ENCODE data around the gene IL17RA. TPM values are rescaled to one million over a fixed set of nuclear protein-coding genes. Genes with fewer than 3 reads are reported as not detected.

The IL17RA gene
- total and polyA plus RNA-seq, 2 donors from 2014 or later, result 4.2 to 26.8 TPM

- H3K36me3 ChIP-seq (ENCODE audit: control insufficient read depth in 2 of 3, insufficient read depth in 3 of 3, low read length in 3 of 3), result peaks cover 0 to 18% (median 5%) of the 10 kb centered on the region in 3 donors
Measured at GRCh38 chr22:17109113-17109865, 24.5 kb downstream of the IL17RA start.

GRCh38 chr22:17109976-17110375 lies 25.2 kb downstream of the IL17RA start:
- Histone ChIP-seq H3K9me3 (ENCODE audit: control insufficient read depth in 2 of 3, insufficient read depth in 1 of 3, low read length in 3 of 3) (no peaks in the 10 kb centered on the region), H3K4me3 (ENCODE audit: low read length in 3 of 3) (no peak overlapping the region), H3K36me3 (ENCODE audit: control insufficient read depth in 2 of 3, insufficient read depth in 3 of 3, low read length in 3 of 3) (peaks cover 0 to 15% (median 5%) of the 10 kb centered on the region in 3 donors), H3K9ac (ENCODE audit: low read length in 3 of 3) (no peak overlapping the region), H3K27ac (ENCODE audit: low read depth in 2 of 2, low read length in 2 of 2) (no peak overlapping the region), H3K4me1 (ENCODE audit: control insufficient read depth in 2 of 3, insufficient read depth in 2 of 3, low read depth in 1 of 3, low read length in 3 of 3) (no peaks in the 10 kb centered on the region), H3K27me3 (ENCODE audit: control insufficient read depth, insufficient read depth, low read length) (no peaks in the 10 kb centered on the region)
- FAIRE-seq (no peak), DNase-seq (no peak)
- no peak for TF ChIP-seq CTCF (IDR thresholded peaks at IDR 0.05; ENCODE audit: borderline replicate concordance, extremely low read depth, insufficient read depth)
- intact Hi-C loops (cut with DNase I), result no loop called here

More at GRCh38 chr22:17109113-17109865, 24.5 kb downstream of the IL17RA start:
- intact Hi-C loops (cut with DNase I), result no loop called here
- H3K4me3 ChIP-seq (ENCODE audit: low read length in 3 of 3), result no peak overlapping the region
- DNase-seq, result no peak
- no peak overlapping the region for H3K9ac ChIP-seq (ENCODE audit: low read length in 3 of 3)
- no peak for TF ChIP-seq CTCF (IDR thresholded peaks at IDR 0.05; ENCODE audit: borderline replicate concordance, extremely low read depth, insufficient read depth)
- no peak overlapping the region for H3K27ac ChIP-seq (ENCODE audit: low read depth in 2 of 2, low read length in 2 of 2)
- no peaks in the 10 kb centered on the region for H3K9me3 ChIP-seq (ENCODE audit: control insufficient read depth in 2 of 3, insufficient read depth in 1 of 3, low read length in 3 of 3)
- no peak for FAIRE-seq
- no peaks in the 10 kb centered on the region for H3K27me3 ChIP-seq (ENCODE audit: control insufficient read depth, insufficient read depth, low read length)
- H3K4me1 ChIP-seq (ENCODE audit: control insufficient read depth in 2 of 3, insufficient read depth in 2 of 3, low read depth in 1 of 3, low read length in 3 of 3), result no peaks in the 10 kb centered on the region

DNA sequence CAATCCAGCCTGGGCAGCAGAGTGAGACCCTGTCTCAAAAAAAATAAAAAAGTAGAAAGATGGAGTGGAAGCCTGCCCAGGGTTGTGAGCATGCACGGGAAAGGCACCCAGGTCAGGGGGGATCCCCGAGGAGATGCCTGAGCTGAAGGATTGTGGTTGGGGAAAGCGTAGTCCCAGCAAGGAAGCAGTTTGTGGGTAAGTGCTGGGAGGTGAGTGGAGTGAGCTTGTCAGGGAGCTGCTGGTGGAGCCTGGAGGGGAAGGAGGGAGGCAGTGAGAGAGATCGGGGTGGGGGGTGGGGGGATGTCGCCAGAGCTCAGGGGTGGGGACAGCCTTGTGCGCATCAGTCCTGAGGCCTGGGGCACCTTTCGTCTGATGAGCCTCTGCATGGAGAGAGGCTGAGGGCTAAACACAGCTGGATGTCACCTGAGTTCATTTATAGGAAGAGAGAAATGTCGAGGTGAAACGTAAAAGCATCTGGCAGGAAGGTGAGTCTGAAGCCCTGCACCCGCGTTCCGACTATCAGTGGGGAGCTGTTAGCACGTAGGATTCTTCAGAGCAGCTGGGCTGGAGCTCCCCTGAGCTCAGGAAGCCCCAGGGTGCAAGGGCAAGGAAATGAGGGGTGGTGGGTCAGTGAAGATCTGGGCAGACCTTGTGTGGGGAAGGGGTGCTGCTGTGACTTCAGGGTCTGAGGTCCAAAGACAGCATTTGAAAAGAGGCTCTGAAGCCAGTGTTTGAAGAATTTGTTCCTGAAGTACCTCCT lies 26.2 kb downstream of the IL17RA start:
- DNase-seq (no peak), FAIRE-seq (no peak)
- no peak overlapping the region for H3K4me3 ChIP-seq (ENCODE audit: low read length in 3 of 3)
- no peaks in the 10 kb centered on the region for H3K9me3 ChIP-seq (ENCODE audit: control insufficient read depth in 2 of 3, insufficient read depth in 1 of 3, low read length in 3 of 3)
- intact Hi-C loops (cut with DNase I), result no loop called here
- no peaks in the 10 kb centered on the region for H3K4me1 ChIP-seq (ENCODE audit: control insufficient read depth in 2 of 3, insufficient read depth in 2 of 3, low read depth in 1 of 3, low read length in 3 of 3)
- H3K27me3 ChIP-seq (ENCODE audit: control insufficient read depth, insufficient read depth, low read length), result no peaks in the 10 kb centered on the region
- peaks cover 0 to 9% (median under 1%) of the 10 kb centered on the region in 3 donors for H3K36me3 ChIP-seq (ENCODE audit: control insufficient read depth in 2 of 3, insufficient read depth in 3 of 3, low read length in 3 of 3)
- TF ChIP-seq CTCF (IDR thresholded peaks at IDR 0.05; ENCODE audit: borderline replicate concordance, extremely low read depth, insufficient read depth), result no peak
- H3K9ac ChIP-seq (ENCODE audit: low read length in 3 of 3), result no peak overlapping the region
- H3K27ac ChIP-seq (ENCODE audit: low read depth in 2 of 2, low read length in 2 of 2), result no peak overlapping the region

Measured in kidney (tissue), 14 donors.